OCI-LY7 (cell line): ENCODE results near the gene LAMB3.

ENCODE experiments used
- EZH2phosphoT487 ChIP-seq: fragments of 200-600 bp; sonication (generic); IDR thresholded peaks from 2 replicates; pipeline ENCODE4 v1.6.1; 2018; ENCODE audit warnings: low read depth, borderline replicate concordance, mild to moderate bottlenecking, mixed run types, antibody characterized with exemption, low read length, moderate library complexity, mixed read lengths
- TF ChIP-seq, protein P1 (sequence below): fragments of 200-600 bp; sonication (generic); conservative IDR thresholded peaks from 2 replicates; pipeline ENCODE4 v1.5.1; 2014; ENCODE audit warnings: mild to moderate bottlenecking, antibody characterized with exemption, low read length, moderate library complexity, mixed read lengths

- no peak for TF ChIP-seq EZH2phosphoT487
- TF ChIP-seq, protein P1, sequence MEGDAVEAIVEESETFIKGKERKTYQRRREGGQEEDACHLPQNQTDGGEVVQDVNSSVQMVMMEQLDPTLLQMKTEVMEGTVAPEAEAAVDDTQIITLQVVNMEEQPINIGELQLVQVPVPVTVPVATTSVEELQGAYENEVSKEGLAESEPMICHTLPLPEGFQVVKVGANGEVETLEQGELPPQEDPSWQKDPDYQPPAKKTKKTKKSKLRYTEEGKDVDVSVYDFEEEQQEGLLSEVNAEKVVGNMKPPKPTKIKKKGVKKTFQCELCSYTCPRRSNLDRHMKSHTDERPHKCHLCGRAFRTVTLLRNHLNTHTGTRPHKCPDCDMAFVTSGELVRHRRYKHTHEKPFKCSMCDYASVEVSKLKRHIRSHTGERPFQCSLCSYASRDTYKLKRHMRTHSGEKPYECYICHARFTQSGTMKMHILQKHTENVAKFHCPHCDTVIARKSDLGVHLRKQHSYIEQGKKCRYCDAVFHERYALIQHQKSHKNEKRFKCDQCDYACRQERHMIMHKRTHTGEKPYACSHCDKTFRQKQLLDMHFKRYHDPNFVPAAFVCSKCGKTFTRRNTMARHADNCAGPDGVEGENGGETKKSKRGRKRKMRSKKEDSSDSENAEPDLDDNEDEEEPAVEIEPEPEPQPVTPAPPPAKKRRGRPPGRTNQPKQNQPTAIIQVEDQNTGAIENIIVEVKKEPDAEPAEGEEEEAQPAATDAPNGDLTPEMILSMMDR, result no peak
Measured at GRCh38 chr1:209580577-209580976, 71.6 kb downstream of the LAMB3 start.
